ENCODE data around the gene XIRP2. TPM values are rescaled to one million over a fixed set of nuclear protein-coding genes. Genes with fewer than 3 reads are reported as not detected.
A peak's percentile ranks its signal among the peaks of the same experiment; 100 is the strongest.
"Not testable (repeated sequence)": the region's sequence is repeated elsewhere in the genome, so short reads cannot be mapped to it uniquely, and the experiment has no call there.

The XIRP2 gene
- total and polyA plus RNA-seq, 2 of the 13 experiments (the other 11 are each of a cell fraction or from before 2014, with no cell fraction given) = 0.04 to 0.05 TPM

- intact Hi-C loops (cut with micrococcal nuclease; ENCODE audit: unreplicated experiment) = no loop called here
- H3K36me3 ChIP-seq (replicated peaks in 1 of 2; ENCODE audit: control insufficient read depth in 1 of 2, insufficient read depth in 2 of 2, low read length in 2 of 2) = no peaks in the 10 kb centered on the region
- no peaks in the 10 kb centered on the region for H4K20me1 ChIP-seq (ENCODE audit: insufficient read depth, low read length)
- no peaks in the 10 kb centered on the region for H3K27me3 ChIP-seq (ENCODE audit: control insufficient read depth in 1 of 2, insufficient read depth in 2 of 2, low read length in 2 of 2)
- no TSS peak for BruUV-seq (replicated peaks)
- peaks cover 31% of the 10 kb centered on the region for H3K4me1 ChIP-seq (ENCODE audit: insufficient read depth, low read length)
- WGBS (ENCODE audit: low lambda C conversion rate) = 68% methylated on average over 3 of the region's 3 CpGs
- FAIRE-seq (no peak), ATAC-seq (no peak), DNase-seq (ENCODE audit: low spot score) (no peak)
- no peak overlapping the region for H3K9ac ChIP-seq (ENCODE audit: insufficient read depth, low read depth, low read length)
- no peaks in the 10 kb centered on the region for H3K79me2 ChIP-seq (ENCODE audit: insufficient read depth, low read length)
- in situ Hi-C loops (cut with HindIII; ENCODE audit: extremely low pct_ligation_motif_present, low pct_unique_long_range_greater_than_20kb) = no loop called here
- ChIA-PET POLR2A (no interaction called here), CTCF (ENCODE audit: low intra/inter-chr PET ratio, low total read pairs) (no interaction called here)
- peak overlapping the region; percentile 73 for H3K27ac ChIP-seq (ENCODE audit: extremely low read length, insufficient read depth, low read length)
- no peak overlapping the region for H3K4me3 ChIP-seq (replicated peaks in 1 of 3; ENCODE audit: insufficient read depth in 1 of 3, low read depth in 2 of 3, low read length in 3 of 3)
- H3K9me3 ChIP-seq (ENCODE audit: low read length) = peaks cover 21% of the 10 kb centered on the region
- H2AFZ ChIP-seq (ENCODE audit: low read length) = no peak overlapping the region
- no peak for TF ChIP-seq ZNF484 (CRISPR knock-in tag; IDR thresholded peaks at IDR 0.05; ENCODE audit: borderline replicate concordance, low read depth)
- TF ChIP-seq ZNF614 (CRISPR knock-in tag; IDR thresholded peaks at IDR 0.05; ENCODE audit: borderline replicate concordance) = no peak
- no peak for TF ChIP-seq MXI1 (IDR thresholded peaks at IDR 0.05; ENCODE audit: borderline replicate concordance, low read depth, low read length)
- peak overlapping the region; percentile 55; the same call in 1 of the 2 replicates for H3K4me2 ChIP-seq (ENCODE audit: low read depth, low read length)
Observed at GRCh38 chr2:167104691-167105090, 216.4 kb downstream of the XIRP2 start.

GRCh38 chr2:167109682-167110081 is 221.4 kb downstream of the XIRP2 start:
- H3K4me2 ChIP-seq (ENCODE audit: low read depth, low read length); in situ Hi-C loops (cut with HindIII; ENCODE audit: extremely low pct_ligation_motif_present, low pct_unique_long_range_greater_than_20kb); H3K4me3 ChIP-seq (replicated peaks in 1 of 3; ENCODE audit: insufficient read depth in 1 of 3, low read depth in 2 of 3, low read length in 3 of 3); H3K27ac ChIP-seq (ENCODE audit: extremely low read length, insufficient read depth, low read length); FAIRE-seq; ATAC-seq; DNase-seq (ENCODE audit: low spot score); H3K4me1 ChIP-seq (ENCODE audit: insufficient read depth, low read length); BruUV-seq (replicated peaks); H3K36me3 ChIP-seq (replicated peaks in 1 of 2; ENCODE audit: control insufficient read depth in 1 of 2, insufficient read depth in 2 of 2, low read length in 2 of 2); POLR2A ChIA-PET; H3K27me3 ChIP-seq (ENCODE audit: control insufficient read depth in 1 of 2, insufficient read depth in 2 of 2, low read length in 2 of 2); H2AFZ ChIP-seq (ENCODE audit: low read length); H3K79me2 ChIP-seq (ENCODE audit: insufficient read depth, low read length); H4K20me1 ChIP-seq (ENCODE audit: insufficient read depth, low read length); intact Hi-C loops (cut with micrococcal nuclease; ENCODE audit: unreplicated experiment); CTCF ChIA-PET (ENCODE audit: low intra/inter-chr PET ratio, low total read pairs); H3K9ac ChIP-seq (ENCODE audit: insufficient read depth, low read depth, low read length): not testable (repeated sequence)
- H3K9me3 ChIP-seq (ENCODE audit: low read length) = peaks cover 18% of the 10 kb centered on the region
